Stomach (tissue), 4 donors: ENCODE measurements around the gene RBM23.

Experiments used
- CTCF ChIP-seq, 7 experiments: fragments of 450-650 bp in 4 of 7; fragments of 200-600 bp in 3 of 7; sonication (generic) in 3 of 7; IDR thresholded peaks; one replicate each; pipeline ENCODE4 v1.5.1; 2016 to 2019; ENCODE audit warnings: antibody characterized with exemption in 7 of 7, control low read depth in 2 of 7, mild to moderate bottlenecking in 1 of 7
- POLR2A ChIP-seq, 4 donors: fragments of 450-650 bp; IDR thresholded peaks; one replicate each; pipeline ENCODE4 v1.6.1; 2016; ENCODE audit warnings: antibody characterized with exemption in 4 of 4, control low read depth in 2 of 4, mild to moderate bottlenecking in 1 of 4, moderate library complexity in 1 of 4
- POLR2AphosphoS5 ChIP-seq, 3 donors: sonication (generic); formaldehyde crosslinking; IDR thresholded peaks; one replicate each; pipeline ENCODE4 v1.6.1; 2016; ENCODE audit warnings: antibody characterized with exemption in 3 of 3

DNA sequence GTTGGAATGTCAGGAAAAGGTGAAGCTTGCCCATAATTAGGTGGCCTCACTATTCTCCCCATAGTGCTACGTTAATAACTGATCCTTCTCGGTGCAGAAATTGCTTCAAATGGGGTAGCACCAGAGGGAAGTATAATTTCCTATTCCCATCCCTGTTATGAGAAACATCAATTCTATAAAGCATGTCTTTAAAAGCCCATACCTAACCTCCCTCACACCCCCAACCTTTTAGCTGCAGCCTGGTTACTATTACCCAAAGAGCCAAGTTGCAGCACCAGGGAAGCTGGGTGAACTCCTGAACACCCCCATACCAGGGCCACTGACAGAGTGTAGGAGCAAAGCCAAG, 15.2 kb downstream of the RBM23 start:
- no peak for TF ChIP-seq CTCF (IDR thresholded peaks at IDR 0.05)
- no peak for TF ChIP-seq POLR2AphosphoS5 (IDR thresholded peaks at IDR 0.05)
- no peak for TF ChIP-seq POLR2A (IDR thresholded peaks at IDR 0.05)
